Thyroid gland (tissue), 4 donors: ENCODE data around the gene GCSAM.

Source experiments
- CTCF ChIP-seq, 6 experiments: fragments of 200-600 bp in 3 of 6; fragments of 450-650 bp in 3 of 6; sonication (generic) in 3 of 6; IDR thresholded peaks; one replicate each; pipeline ENCODE4 v1.5.1; 2016 to 2019; ENCODE audit warnings: antibody characterized with exemption in 6 of 6, mild to moderate bottlenecking in 2 of 6, inconsistent platforms in 1 of 6, moderate library complexity in 1 of 6
- POLR2A ChIP-seq, 2 donors: fragments of 450-650 bp; IDR thresholded peaks; one replicate each; pipeline ENCODE4 v1.6.1; 2017; ENCODE audit warnings: antibody characterized with exemption in 2 of 2, mild to moderate bottlenecking in 2 of 2, moderate library complexity in 1 of 2

- TF ChIP-seq CTCF (IDR thresholded peaks at IDR 0.05) = no peak
- TF ChIP-seq POLR2A (IDR thresholded peaks at IDR 0.05) = no peak
Measured at GRCh38 chr3:112096176-112096575, 36.9 kb downstream of the GCSAM start.
